WTC11 (cell line): ENCODE data around the gene KLHL11. TPM values are rescaled to one million over a fixed set of nuclear protein-coding genes. Genes with fewer than 3 reads are reported as not detected.

Experiments used
- ATAC-seq: fragments of 200-7000 bp; cut with Tn5 transposase; 2 replicates; pipeline ENCODE4 v1.10.0; 2021; ENCODE audit warnings: mild to moderate bottlenecking, moderate library complexity
- CTCF ChIA-PET: fragments of 300-600 bp; sonication (Branson Sonifier 250); formaldehyde crosslinking; loops from one replicate; lab custom pipeline; 2021; ENCODE audit warnings: antibody characterized with exemption; lab: Charles Lee
- POLR2A ChIA-PET: fragments of 350-600 bp; sonication (Branson Sonifier 250); formaldehyde crosslinking; loops from one replicate; lab custom pipeline; 2021; ENCODE audit warnings: antibody characterized with exemption; lab: Charles Lee
- DNase-seq: peaks from one replicate; pipeline ENCODE4 v3.0.0; 2021; ENCODE audit warnings: low spot score
- H3K27ac Mint-ChIP-seq: 2 replicates; pipeline ENCODE4 v1.8.0; 2021; ENCODE audit warnings: mixed read lengths
- H3K27me3 Mint-ChIP-seq: 2 replicates; pipeline ENCODE4 v1.8.0; 2021; ENCODE audit warnings: low read depth, mild to moderate bottlenecking, moderate library complexity, mixed read lengths
- H3K36me3 Mint-ChIP-seq: 2 replicates; pipeline ENCODE4 v1.8.0; 2021; ENCODE audit warnings: mixed read lengths
- H3K4me1 Mint-ChIP-seq: 2 replicates; pipeline ENCODE4 v1.8.0; 2022; ENCODE audit warnings: mixed read lengths
- H3K4me3 Mint-ChIP-seq: 2 replicates; pipeline ENCODE4 v1.8.0; 2021; ENCODE audit warnings: mild to moderate bottlenecking, moderate library complexity, mixed read lengths
- H3K9me3 Mint-ChIP-seq: 2 replicates; pipeline ENCODE4 v1.8.0; 2021; ENCODE audit warnings: mixed read lengths
- AFF4 ChIP-seq: sonication (generic); formaldehyde crosslinking; IDR thresholded peaks from 2 replicates; pipeline ENCODE4 v1.8.1; 2023; ENCODE audit warnings: mild to moderate bottlenecking, missing genetic modification reagents, borderline replicate concordance
- CREB1 ChIP-seq: sonication (generic); formaldehyde crosslinking; IDR thresholded peaks from 2 replicates; pipeline ENCODE4 v1.8.0; 2023; ENCODE audit warnings: mild to moderate bottlenecking, missing genetic modification reagents
- ETV6 ChIP-seq: sonication (generic); formaldehyde crosslinking; IDR thresholded peaks from 2 replicates; pipeline ENCODE4 v1.8.1; 2022; ENCODE audit warnings: mild to moderate bottlenecking, missing genetic modification reagents
- FOXP4 ChIP-seq: sonication (generic); formaldehyde crosslinking; IDR thresholded peaks from 2 replicates; pipeline ENCODE4 v1.8.0; 2022; ENCODE audit warnings: mild to moderate bottlenecking, missing genetic modification reagents
- IRF1 ChIP-seq: sonication (generic); formaldehyde crosslinking; IDR thresholded peaks from 2 replicates; pipeline ENCODE4 v1.8.0; 2023; ENCODE audit warnings: missing genetic modification reagents
- JUN ChIP-seq: sonication (generic); formaldehyde crosslinking; IDR thresholded peaks from 2 replicates; pipeline ENCODE4 v1.8.0; 2023; ENCODE audit warnings: mild to moderate bottlenecking, missing genetic modification reagents
- KAT7 ChIP-seq: sonication (generic); formaldehyde crosslinking; IDR thresholded peaks from 2 replicates; pipeline ENCODE4 v1.8.1; 2023; ENCODE audit warnings: missing genetic modification reagents, mild to moderate bottlenecking, borderline replicate concordance
- MAX ChIP-seq: sonication (generic); formaldehyde crosslinking; IDR thresholded peaks from 2 replicates; pipeline ENCODE4 v1.8.0; 2022; ENCODE audit warnings: mild to moderate bottlenecking, missing genetic modification reagents
- OVOL2 ChIP-seq: fragments of 250-450 bp; sonication (Bioruptor Pico); IDR thresholded peaks from 2 replicates; pipeline ENCODE4 v1.9.0; 2021; ENCODE audit warnings: mild to moderate bottlenecking, borderline replicate concordance
- PRDM15 ChIP-seq: sonication (generic); formaldehyde crosslinking; IDR thresholded peaks from 2 replicates; pipeline ENCODE4 v1.8.0; 2022; ENCODE audit warnings: missing genetic modification reagents
- SOX15 ChIP-seq: fragments of 250-450 bp; sonication (Bioruptor Pico); IDR thresholded peaks from 2 replicates; pipeline ENCODE4 v1.9.0; 2021; ENCODE audit warnings: mild to moderate bottlenecking
- USF2 ChIP-seq: sonication (generic); formaldehyde crosslinking; IDR thresholded peaks from 2 replicates; pipeline ENCODE4 v1.8.1; 2023; ENCODE audit warnings: mild to moderate bottlenecking, missing genetic modification reagents, moderate library complexity
- ZBTB43 ChIP-seq: sonication (generic); formaldehyde crosslinking; IDR thresholded peaks from 2 replicates; pipeline ENCODE4 v1.8.1; 2023; ENCODE audit warnings: mild to moderate bottlenecking, missing genetic modification reagents
- ZNF121 ChIP-seq: sonication (generic); formaldehyde crosslinking; IDR thresholded peaks from 2 replicates; pipeline ENCODE4 v1.8.0; 2023; ENCODE audit warnings: missing genetic modification reagents
- total RNA-seq: library from RNA; stranded (reverse); gene quantifications from 3 replicates; pipeline ENCODE4 v1.2.3, GENCODE V29; 2021

Gene KLHL11
- total RNA-seq, 1 experiment from 2014 or later: 15.0 TPM

- TF ChIP-seq AFF4 (CRISPR knock-in tag): no peak
- no peak for TF ChIP-seq USF2
- no peak for TF ChIP-seq IRF1 (CRISPR knock-in tag)
- TF ChIP-seq ETV6 (CRISPR knock-in tag): no peak
- no peak for TF ChIP-seq ZBTB43
Observed at GRCh38 chr17:41810659-41811548, 54.3 kb downstream of the KLHL11 start (continued).

- TF ChIP-seq JUN (CRISPR knock-in tag) (no peak), KAT7 (no peak), PRDM15 (CRISPR knock-in tag) (no peak), SOX15 (CRISPR knock-in tag) (no peak), MAX (CRISPR knock-in tag) (no peak), CREB1 (no peak), ZNF121 (CRISPR knock-in tag) (no peak), FOXP4 (no peak), OVOL2 (no peak)
- DNase-seq (no peak), ATAC-seq (no peak)
- Mint-ChIP-seq H3K36me3 (peaks cover 27% of the 10 kb centered on the region), H3K9me3 (no peaks in the 10 kb centered on the region), H3K4me1 (peaks cover 19% of the 10 kb centered on the region), H3K27ac (no peak overlapping the region), H3K4me3 (no peak overlapping the region), H3K27me3 (peaks cover 7% of the 10 kb centered on the region)
- ChIA-PET CTCF (no interaction called here), POLR2A (interaction anchor here (0.6 kb wide), 1 partner anchor 135 kb away, joined by 7 read pairs; no protein-coding TSS in a partner anchor)
Observed at GRCh38 chr17:41806685-41807445, 58.4 kb downstream of the KLHL11 start.
